GM21723 (cell line): Measurements from ENCODE around the gene RAPGEF5.
A peak's percentile ranks its signal among the peaks of the same experiment; 100 is the strongest.

Experiments used
- ATAC-seq: cut with Tn5 transposase; IDR thresholded peaks from one replicate; pipeline ENCODE4 v1.9.1; 2021; ENCODE audit warnings: mild to moderate bottlenecking, moderate library complexity; ENCODE audit not compliant: unreplicated experiment

The RAPGEF5 gene

GRCh38 chr7:22195397-22196172 is 161.4 kb downstream of the RAPGEF5 start:
- no peak for ATAC-seq

DNA sequence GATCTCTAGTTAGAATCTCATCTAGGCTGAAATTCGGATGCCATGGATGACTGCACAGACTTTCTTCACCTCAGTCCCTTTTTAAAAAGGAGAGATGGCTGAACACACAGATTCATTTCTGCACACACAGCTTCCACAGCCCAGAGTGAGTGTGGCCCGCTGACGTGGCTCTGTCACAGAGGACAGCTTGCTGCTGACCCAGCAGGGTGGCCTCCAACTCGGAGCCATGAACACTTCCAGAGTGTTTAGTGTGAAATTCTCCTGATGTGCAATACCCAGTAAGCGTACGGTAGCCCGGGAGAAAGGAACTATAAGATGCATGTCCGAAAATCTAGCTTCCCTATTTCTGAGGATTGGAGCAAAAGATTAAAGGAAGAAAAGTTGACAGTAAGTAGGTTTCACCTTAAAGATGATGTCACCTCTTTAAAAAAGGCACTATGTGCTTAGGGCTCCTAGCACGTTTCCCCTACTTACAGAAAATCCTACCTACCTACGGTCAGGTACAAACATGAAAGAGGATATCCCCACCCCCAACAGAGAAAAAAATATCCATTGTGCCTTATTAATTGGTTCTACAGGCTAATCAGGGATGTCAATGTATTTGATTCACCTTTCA is 162.2 kb downstream of the RAPGEF5 start:
- ATAC-seq: no peak

DNA sequence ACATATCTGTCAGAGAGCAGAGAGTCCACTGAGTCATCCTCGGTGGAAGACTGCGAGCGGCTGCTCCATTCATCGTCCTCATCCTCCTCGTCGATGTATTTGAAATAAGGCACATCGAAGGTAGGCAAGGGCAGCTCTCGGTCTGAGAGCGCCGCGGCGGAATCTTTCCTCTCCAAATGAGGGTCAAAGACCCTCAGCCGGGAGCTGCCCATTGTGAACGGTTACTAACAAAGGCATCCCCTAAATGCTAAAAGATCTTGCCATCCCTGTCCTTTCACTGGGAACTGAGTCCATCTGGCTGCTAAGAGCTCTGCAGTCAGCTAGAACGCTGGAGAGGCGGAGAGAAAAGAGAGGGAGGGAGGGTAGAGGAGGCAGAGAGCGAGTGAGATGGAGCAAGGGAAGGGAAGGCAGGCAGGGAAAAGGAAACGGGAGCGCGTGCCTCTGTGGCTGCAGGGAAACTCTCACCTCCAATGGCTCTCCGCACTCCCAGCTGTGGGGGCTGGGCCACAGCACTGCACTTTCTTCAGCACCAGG is 163.4 kb downstream of the RAPGEF5 start:
- ATAC-seq: no peak

- no peak for ATAC-seq
These were observed 164.2 kb downstream of the RAPGEF5 start for GRCh38 chr7:22192801-22193200.

- no peak for ATAC-seq
These were observed 166.2 kb downstream of the RAPGEF5 start for GRCh38 chr7:22190736-22191135.

GRCh38 chr7:22189741-22190140 is 167.2 kb downstream of the RAPGEF5 start:
- ATAC-seq: no peak

GRCh38 chr7:22189230-22189629 is 167.7 kb downstream of the RAPGEF5 start:
- ATAC-seq: no peak

DNA sequence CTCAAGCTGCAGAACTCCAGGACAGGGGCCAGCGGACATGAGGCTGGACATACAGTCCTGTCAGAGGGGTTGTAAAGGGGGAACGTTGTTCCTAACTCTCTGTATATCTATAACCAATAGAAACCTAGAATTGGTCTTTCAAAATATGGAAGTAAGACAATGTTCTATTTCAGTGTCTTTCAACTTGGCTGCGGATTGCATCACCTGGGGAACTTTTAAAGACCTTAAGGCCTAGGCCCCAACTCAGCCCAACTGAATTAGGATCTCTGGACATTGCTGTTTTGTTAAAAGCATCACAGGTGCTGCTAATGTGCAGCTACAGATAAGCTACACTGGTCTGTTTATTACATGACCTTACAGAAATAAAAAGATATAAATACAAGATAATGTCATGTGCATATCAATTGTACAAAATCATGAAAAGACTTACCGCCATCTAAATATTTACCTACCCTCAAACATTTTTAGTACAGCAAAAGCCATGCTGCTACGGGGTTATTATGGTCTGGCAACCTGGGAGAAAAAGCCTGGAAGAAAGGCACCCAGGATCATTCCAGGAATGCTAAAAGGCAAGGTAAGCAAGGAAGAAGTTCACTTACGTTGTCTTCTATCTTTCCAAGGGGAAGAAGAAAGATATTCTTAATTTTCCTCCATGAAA is 169.1 kb downstream of the RAPGEF5 start:
- no peak for ATAC-seq

GRCh38 chr7:22185559-22185958 is 171.4 kb downstream of the RAPGEF5 start:
- no peak for ATAC-seq

- no peak for ATAC-seq
These were observed 172.3 kb downstream of the RAPGEF5 start for GRCh38 chr7:22184549-22185199.

DNA sequence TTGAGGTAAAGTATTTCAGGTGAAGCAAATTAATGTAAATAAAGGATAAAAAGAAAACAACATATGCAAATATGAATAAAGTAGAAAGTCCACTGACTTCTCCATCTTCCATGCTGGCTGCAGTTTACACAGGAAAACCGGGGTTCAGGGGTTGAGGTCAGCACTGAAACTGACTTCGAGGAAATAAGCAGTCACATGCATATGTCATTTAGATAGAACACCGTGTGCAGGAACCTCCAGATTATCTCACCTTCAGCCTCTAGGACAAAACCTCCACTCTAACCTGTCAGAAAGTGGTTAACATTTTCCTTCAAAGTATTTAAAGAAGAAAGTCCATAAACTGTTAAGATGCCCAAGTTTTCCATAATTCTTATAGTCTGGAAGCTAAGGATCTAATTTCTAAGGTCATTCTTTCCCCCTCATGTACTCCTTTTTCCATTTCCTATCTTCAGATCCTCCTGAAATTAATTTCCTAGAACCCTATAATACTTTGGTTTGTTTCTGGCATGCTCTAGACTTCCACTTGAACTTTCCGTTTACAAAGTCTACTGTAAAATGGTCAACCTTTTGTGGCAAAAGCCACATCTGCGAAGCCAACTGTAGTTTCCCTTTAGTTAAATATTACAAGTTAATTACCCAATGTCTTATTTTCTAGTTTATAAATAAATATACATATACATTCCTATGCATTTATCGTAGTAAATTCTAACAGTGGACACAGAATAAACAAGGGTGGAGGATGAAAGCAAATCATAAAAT is 173.3 kb downstream of the RAPGEF5 start:
- ATAC-seq: no peak

- no peak for ATAC-seq
These were observed 174.8 kb downstream of the RAPGEF5 start for GRCh38 chr7:22182149-22182548.

GRCh38 chr7:22181663-22182062 is 175.3 kb downstream of the RAPGEF5 start:
- ATAC-seq: no peak

DNA sequence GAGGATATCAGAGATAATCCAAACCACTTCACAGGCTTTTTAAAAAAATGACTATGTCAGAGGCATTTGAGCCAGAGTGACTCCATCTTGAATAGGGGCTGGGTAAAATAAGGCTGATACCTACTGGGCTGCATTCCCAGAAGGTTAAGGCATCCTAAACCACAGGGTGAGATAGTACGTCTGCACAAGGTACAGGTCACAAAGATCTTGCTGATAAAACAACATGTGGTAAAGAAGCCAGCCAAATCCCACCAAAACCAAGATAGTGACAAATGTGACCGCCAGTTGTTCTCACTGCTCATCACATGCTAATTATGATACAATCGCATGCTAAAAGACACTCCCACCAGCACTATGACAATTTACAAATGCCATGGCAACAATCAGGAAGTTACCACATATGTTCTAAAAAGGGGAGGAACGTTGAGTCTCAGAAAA is 177.5 kb downstream of the RAPGEF5 start:
- ATAC-seq: no peak

DNA sequence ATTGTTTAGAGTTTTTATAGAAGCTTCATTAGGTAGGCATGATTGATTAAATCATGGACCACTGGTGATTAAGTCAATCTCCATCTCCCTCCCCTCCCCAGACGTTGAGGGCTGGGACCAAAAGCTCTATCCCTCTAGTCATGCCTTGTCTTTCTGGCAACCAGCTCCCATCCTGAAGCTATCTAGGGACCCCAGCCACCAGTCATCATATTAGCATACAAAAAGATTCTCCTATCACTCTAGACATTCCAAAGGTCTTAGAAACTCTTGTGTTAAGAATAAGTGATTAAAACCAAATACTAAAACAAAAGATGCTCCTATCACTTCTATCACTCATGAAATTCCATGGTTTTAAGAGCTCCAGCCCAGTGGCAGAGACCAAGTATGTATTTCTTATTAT is 178.2 kb downstream of the RAPGEF5 start:
- ATAC-seq: no peak

DNA sequence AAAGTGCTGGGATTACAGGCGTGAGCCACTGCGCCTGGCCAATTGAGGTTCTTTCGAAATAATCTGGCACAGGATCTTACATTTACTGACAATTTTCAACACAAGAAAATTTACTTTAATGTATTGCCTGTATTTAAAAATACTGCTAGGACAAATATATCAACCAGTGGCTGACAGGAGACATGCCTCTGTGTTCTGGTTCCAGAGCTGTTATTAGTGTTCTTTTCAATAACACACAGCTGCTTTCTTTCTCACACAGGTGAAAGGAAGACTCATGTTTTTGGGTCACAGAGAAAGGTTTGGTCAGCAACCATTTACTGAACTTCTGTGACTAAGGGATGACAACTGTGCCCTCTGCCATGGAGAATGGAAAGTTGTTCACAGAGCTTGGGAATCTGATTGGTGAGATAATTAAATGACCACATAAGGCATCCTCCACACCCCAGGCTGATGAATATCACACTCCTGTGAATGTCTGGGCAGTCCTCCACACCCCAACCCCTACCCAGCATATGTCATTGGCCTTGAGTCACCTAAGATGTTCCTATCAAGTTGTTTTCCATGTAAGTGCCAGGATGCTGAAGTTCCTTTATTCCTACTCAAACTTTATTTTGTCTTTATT is 180.1 kb downstream of the RAPGEF5 start:
- ATAC-seq: no peak

DNA sequence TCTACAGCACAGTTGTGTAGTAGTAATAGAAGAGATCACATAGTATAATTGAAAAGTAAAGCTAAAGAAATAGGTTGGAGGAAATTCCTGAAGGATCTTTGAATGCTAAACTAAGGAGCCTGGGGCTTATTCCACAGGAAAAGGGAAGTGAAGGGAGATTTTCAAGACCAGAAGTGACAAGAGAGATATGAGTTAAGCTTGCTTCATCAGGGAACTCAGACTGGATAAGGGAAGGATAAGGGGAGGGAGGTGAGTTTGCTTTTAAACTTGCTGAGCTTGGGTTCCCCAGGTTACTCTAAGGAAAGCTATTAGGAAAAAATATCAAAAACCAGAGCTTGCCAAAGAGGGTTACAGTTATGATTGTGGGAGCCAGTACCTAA is 182.4 kb downstream of the RAPGEF5 start:
- ATAC-seq: peak; percentile 22

DNA sequence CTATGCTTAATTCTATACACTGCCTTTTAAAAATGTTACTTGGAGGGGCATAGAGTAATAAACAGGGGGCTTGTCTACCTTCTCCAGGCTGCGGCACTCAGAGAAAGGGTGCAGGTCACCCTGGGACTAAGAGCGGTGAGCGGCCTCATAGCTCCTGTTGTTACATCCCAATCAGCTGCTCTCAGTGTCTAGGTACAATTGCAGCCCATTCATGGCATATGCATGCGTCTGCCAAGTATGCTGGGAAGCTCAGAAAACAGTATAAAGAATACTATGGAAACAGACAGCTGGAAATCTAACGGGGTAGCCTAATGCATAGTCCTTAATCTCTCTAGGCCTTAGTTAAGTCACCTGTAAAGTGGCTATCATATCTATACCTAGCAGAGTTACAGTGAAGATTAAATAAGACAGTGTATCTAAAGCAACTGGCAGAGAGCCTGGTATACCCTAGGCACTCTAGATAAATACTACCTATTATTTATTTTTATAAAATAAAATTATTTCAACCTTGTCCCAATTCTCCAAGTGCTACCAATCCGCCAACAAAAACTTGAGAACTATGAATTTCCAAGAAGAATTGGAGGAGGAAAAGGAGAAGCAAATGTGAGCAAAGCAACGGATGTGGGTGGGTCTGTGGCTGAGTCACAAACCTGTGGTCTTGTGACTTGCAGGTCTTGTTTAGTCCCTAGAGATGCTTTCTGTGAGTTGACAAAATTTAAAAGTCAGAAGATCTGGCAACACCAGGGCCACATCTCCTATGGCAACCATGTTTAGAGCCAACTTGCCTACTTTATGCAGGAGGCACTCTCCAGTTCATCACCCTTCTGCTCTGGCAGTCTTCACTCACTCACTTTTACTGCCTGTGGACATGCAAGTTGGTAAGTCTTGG is 183.0 kb downstream of the RAPGEF5 start:
- ATAC-seq: peak; percentile 85

- no peak for ATAC-seq
These were observed 188.8 kb downstream of the RAPGEF5 start for GRCh38 chr7:22168129-22168634.
